NCI-H82 treated with DMSO at 0.1 percent for 48 hours (cell line): Measurements from ENCODE around the gene TMEM37.

Source experiments
- DNase-seq: peaks from one replicate; lab custom pipeline; 2025; ENCODE audit not compliant: unreplicated experiment; lab: John Stamatoyannopoulos, UW

Gene TMEM37

DNA sequence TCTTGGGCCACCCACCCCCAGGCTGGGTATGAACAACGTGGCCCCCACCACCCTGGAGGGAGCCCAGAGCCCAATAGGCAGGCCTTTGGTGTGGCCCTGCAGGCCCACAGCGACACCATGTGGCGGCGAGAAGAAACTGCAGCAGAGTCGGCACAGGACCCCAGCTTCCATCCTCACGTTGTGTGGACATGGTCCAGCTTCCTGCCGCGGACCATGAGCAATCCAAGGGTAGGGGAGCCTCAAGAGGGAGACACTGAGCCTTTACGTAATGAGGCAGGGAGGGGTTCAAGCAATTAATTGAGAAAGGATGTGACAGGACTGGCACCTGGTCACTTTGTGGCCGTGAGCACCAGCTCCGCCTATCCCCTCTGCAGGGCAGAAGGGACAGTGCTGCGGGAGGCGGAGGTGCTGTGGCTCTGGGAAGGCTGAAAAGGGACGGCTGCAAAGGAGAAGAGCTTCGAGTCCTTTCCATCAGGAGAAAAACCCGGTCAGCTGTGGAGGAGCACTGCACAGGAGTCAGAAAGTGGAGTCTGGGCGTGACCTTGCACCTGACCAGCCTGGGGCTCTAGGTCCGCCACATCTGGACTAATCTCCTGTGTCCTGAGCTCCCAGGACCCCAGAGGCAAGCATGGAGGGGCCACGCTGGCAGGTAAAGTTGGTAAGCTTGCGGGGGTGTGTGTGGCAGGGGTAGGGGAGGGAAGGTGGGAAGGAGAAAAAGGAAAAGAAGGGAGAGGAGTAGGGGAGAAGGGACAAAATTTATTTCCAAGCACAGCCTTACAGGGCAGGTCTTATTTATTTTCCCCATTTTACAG, 44.9 kb downstream of the TMEM37 start:
- peak; percentile 61 for DNase-seq

DNA sequence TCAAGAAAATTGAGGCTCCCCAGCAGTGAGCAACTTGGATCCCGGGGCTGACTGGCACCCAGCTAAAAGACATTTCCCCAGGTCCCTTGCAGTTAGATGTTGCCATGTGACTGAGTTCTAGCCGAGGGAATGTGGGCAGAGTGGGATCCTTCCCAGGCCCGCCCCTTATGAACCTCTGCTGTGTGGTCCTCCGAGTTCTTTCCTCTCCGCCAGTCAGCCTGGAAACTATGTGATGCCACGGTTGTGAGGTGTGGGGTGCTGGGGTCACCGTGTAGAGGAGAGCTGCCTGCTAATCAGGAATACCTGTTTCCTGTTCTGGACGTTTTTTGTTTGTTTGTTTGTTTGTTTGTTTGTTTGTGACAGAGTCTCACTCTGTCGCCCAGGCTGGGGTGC, 45.5 kb downstream of the TMEM37 start:
- DNase-seq, result no peak

DNA sequence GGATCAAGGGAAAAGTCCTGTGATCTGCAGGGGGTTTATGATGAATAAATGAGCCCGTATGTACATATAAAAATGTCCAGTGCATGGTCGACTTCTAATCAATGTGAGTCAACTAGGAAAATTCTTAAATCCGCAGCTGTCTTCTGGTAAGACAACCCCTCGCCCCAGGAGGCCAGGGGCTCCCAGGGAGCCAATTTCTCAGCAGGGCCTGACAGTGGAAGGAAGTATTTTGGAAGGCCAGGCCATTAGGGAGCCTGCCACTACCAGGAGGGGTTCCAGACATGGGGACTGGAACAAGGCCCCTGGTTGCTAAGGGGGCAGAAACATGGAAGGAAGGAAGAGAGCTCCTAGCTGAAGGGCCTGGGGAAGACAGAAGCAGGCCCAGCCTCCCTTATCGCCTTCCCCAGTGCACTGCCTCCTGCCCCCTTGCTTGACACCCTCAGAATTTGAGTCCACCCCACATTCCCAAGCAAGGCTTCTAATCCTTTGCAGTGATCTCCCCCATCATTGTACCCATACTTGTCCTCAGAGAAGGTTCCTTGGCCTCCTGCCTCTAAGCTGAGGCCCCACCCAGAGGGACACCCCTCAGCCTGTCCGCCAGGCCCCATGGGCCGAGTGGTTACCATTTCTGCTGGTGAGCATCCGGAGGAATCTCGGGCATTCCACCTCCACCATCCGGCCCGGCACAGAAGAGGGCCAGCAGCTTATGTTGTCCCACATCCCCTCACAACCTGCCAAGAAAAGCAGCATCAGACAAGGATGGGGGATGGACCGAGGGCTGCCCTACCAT, 46.7 kb downstream of the TMEM37 start:
- DNase-seq, result no peak

DNA sequence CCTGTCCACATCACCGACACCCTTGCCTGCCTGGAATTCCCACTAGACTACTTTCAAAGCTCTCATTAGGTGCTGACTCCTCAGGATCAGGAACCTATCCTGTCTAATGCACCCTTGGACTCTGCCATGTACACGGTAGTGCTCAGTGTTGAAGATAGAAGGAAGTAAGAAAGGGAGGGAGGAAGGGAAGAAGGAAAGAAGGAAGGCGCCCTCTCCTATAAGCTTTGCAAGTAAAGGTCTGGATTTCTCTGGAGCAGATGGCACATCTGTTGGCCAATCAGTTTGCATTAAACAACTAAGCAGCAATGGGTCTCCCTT, 47.3 kb downstream of the TMEM37 start:
- no peak for DNase-seq

DNA sequence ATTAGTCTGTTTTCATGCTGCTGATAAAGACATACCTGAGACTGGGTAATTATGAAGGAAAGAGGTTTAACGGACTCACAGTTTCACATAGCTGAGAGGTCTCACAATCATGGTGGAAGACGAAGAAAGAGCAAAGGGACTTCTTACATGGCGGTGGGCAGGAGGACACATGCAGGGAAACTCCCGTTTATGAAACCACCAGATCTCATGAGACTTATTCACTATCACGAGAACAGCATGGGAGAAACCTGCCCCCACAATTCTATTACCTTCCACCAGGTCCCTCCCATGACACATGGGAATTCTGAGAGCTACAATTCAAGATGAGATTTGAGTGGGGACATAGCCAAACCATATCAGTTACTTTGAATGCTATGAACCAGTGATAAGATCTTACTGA, 48.5 kb downstream of the TMEM37 start:
- no peak for DNase-seq

DNA sequence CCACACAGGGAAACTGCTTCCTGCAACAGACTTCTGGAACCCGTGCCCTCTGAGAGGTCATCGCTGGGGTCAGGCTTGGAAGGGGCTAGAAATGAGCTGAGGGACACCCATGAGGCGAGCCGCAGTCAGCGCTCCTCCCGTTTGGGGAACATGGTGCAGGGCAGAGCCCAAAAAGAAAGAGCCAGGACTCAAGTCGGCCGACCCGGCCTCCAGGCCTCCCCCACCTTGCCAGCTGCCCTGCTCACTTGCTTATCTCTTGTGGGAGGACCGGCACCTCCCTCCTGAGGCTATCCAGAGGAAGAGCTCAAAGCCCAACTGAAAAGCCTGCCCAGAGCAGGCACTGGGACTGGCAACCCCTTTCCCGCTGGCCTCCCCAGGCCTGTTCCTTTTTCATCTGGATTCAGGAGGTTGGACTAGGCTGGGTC, 49.1 kb downstream of the TMEM37 start:
- DNase-seq, result no peak

DNA sequence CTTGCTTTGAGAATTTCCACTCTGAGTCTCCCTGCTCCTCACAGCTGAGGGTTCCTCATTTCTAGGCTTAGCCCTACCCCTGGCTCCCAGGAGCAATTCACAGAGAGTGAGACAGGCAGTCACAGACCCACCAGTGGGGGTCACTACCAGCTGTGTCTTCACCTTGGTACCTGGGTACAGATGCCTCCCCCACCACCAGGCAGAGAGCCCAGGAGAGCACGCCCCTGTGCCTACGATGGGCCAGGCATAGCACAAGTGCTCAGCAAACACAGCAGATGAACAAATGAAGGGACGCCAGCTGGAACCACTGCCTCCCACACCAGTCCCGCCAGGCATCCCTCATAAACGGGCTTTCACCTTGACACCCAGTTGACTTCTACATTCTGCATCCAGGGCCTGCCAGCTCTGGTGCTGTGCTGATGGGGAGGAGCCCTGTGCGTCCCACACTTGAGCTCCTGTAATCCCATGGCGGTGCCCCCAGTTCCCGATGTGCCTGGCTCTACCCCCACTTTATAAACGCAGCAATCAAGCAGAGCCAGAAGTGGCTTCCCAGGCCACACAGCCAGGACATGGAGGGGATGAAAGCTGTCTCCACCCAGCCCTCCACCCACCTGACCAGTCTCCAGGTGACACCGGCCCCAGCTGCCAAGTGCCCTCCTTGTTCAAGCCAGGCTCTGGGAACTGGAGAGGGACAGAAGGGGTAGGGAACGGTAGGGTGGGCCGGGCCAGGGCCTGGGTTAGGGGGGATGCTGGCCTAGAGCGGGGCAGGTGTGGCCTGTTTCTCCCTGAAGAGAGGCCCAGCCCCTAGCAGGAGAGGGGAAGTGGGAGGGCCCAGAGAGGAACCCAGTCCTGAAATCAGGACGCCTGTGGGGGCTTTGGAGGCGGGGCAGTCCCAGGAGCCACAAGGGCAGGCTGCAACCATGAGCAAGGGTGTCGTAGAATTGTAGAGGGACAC, 50.1 kb downstream of the TMEM37 start:
- DNase-seq, result no peak

DNA sequence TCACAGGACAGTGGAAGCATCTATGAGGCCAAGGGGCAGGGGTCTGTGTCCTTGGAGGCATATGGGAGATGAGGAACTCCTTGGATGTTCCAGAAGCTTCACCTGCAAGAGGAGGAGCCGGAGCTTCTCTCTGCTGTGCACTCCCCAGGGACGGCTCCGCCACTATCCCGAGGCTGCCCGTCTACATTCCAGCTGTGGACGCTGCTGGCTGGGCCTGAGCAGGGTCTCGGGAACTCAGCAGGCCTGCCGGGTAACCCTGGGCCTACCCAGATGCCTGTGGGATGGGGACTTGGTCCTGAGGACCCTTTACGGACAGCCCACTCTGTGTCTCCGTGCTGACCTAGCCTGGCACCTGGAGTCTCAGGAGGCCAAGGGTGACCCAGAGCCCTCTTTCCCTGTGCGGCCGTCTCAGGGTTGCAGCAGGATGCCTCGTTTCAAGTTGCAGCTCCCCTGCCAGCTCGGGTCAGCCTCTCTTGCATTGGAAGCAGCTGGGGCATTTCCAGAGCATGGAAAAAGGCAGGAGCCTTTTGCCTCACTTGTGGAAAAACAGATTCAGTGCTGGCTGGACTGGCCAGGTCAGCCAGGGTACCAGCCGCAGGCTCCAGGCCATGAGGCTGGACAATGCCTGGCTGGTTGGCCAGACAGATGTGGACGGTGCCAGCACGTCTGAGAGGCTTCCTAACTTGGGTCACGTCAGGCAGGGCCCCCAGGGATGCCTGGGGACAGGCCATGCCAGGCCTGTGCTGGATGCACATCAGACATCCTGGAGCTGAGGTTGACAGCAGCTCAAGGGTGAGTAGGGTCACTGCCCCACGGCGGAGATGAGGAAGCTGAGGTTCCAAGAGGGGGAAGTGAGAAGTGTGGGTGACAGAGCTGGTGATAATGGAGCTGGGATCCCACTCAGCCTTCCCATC, 51.1 kb downstream of the TMEM37 start:
- no peak for DNase-seq

DNA sequence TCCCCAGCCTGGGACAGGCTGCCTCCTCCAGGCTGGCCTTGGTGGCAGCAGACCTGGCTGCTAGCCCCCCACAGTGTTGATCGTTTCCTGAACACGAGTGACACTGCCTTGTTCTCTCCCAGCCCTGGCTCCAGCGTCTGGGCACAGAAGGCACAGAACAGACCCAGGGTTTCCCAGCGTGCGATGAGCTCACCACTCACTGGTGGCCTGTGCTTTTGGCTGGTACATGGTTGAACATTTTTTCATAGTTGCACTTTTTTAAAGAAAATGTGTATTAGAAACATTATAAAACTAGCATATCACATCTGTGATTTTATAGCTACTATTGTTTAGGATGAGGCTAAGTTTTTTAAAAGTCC, 51.7 kb downstream of the TMEM37 start:
- DNase-seq, result no peak

DNA sequence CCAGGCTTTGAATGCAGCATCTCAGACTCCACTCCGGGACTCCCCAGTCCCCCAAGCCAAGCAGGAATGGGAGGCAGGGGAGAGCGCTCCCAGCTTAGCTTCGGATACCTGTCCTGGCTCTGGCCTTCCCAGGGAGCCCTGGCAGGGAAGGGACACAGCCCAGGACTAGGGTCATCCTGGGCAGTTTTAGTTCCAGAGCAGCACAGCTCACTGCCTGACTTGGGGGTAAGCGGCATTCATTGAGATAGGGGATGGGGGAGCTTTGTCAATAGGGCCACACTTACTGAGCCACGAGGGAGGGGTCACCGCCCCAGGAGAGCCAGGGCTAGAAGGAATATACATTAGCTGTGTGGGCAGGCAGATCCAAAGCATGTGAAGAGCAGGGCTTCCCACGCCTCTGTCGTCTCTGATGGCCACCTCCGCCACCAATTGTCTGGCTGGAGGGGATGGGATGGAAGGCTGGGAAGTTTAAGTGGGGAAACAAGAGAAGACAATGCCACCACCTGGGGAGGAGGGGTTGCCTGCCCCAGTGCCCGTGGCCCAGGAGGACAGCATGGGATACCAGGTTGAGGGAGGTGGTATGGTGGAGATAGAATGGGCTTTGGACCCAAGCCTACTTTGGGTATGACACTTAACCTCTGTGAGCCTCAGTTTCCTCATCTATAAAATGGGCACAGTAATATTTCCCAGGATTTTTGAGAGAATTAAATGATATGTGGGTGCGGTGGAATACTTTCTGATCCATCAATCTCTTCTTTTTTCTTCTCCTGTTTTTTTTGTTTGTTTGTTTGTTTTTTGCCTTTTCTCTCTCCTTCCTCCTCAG, 52.5 kb downstream of the TMEM37 start:
- DNase-seq, result no peak

DNA sequence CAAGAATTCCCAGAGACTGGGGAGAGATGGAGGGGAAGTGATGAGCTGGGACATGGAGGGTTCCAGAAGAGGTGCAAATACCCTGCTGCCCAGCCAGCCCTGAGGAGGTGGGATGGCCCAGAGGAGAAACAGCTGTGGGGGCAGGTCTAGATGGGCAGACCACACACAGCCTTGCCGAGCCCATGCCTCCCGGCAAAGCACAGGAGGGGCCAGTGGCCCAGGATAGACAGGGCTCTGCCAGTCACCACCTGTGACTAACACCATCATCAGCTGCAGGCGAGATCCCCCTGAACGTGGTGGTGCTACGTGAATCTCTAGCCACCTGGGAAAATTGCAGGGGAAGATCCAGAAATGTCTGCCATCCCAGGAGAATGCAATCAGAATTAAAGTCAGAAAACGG, 53.2 kb downstream of the TMEM37 start:
- no peak for DNase-seq

DNA sequence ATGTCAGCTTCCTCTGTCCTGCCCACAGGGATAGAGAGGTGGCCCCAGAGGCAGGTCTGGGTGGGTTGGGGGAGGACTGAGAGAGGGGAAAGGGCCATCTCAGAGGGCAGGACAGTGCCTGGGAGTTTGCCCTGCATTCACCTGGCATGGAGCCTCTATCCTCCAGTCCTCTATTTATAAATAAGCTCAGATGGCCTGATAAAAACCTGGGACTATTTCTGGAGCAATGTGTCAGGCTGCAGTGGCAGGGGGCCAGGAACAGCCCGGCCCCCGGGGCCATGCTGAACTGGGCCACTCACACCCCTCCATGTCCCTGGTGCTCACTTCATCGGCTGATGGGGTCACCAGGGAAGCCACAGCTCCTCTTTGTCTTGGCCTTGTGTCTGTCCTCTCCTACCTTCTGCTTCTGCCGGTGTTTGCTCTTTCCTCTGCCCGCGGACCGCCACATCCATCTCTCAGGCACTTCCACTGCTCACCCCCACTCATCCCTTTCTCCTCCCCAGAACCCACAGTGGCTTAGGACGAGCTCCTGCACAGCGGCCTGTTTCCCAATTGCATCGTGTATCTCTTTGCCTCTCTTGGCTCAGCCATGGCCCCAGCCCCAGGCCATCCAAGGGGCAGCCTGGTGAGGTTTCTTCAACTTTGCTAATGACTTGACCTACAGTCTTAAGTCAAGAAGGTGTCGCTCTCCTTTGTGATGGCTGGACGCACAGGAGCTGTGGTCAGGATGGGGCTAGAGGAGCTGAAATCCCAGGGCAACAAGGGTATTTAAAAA, 53.9 kb downstream of the TMEM37 start:
- no peak for DNase-seq

DNA sequence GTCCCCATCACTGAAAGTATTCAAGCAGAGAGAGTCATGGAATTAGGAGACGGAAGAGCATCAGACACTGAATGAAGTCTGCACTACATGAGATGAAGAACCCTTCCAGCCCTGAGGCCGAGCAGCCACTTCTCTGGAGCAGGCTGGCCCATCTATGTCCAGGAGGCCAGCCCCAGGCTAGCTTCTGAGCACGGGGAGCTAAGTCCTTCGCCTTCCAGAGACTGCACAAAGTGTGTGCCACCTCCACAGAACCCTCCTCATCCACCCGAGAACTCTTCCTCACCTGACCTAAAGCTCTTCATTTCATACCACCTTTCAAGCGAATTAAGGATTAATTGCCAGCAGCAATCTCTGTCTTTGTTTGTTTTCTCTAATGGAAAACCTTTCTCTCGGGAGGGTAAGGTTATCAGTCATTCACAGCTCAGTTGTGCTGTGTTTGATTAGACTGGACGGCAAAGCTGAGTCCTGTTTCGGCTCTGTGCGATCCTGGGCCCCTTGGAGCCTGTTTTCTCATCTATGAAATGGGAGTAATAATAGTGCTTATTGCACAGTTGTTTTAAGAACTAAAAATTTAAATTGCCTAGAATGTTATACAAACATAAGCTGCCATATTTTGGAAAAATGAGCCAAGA, 54.7 kb downstream of the TMEM37 start:
- DNase-seq, result no peak

DNA sequence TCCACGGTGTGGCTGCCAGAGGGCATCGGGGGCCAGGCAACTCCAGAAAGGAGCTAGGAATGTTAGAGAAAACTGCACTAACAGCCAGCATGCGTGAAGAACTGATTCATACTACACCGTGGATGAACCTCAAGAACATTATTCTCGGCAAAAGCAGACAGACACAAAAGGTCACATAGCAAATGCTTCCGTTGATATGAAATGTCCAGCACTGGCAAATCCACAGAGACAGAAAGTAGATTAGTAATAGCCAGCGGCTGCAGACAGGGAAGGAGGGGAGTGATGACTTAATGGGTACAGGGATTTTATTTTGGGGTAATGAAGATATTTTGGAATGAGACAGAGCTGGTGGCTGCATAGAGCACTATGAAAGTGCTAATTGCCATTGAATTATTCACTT, 55.2 kb downstream of the TMEM37 start:
- no peak for DNase-seq

DNA sequence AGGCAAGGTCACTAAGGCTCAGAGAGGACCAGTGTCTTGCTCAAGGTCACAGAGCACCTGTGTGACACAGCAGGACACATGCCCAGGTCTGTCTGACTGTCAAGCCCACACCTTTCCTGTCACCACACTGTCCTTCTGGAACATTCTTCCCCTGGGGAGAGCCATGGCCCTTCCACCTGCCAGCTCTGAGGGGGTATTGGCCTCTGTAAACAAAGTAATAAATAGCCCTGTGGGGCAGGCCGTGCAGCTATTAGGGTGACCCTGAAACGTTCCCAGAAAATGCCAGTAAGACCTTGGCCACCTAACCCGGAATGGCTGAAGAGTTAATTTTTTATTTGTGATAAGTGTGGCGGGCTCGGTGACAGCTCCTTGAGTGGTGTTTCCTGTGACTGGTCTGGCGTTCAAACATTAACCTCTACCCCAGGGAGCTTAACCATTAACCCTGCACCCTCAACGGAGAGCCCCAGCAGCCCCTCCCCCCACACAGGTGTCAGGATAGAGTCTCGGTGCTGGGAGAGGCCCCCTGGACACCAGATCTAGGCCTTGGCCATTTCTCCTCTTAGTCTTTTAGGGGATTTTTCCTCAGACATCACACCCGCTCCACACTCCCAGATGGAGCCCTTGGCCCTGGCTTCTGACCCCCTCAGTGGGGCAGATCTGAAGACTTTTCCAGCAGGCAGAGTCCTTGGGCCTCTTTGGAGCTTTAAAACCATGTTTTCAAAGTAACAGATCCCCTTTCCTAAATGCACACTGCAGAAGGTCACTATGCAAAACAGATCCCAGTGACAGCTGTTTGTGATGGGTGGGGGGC, 56.0 kb downstream of the TMEM37 start:
- no peak for DNase-seq
